ENCODE measurements around the gene MPRIP.
"Not testable (repeated sequence)": the region's sequence is repeated elsewhere in the genome, so short reads cannot be mapped to it uniquely, and the experiment has no call there.

DNA sequence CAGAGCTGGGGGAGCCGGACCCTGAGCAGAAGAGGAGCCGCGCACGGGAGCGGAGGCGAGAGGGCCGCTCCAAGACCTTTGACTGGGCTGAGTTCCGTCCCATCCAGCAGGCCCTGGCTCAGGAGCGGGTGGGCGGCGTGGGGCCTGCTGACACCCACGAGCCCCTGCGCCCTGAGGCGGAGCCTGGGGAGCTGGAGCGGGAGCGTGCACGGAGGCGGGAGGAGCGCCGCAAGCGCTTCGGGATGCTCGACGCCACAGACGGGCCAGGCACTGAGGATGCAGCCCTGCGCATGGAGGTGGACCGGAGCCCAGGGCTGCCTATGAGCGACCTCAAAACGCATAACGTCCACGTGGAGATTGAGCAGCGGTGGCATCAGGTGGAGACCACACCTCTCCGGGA, 116.2 kb downstream of the MPRIP start:
- TF ChIP-seq, protein P1, sequence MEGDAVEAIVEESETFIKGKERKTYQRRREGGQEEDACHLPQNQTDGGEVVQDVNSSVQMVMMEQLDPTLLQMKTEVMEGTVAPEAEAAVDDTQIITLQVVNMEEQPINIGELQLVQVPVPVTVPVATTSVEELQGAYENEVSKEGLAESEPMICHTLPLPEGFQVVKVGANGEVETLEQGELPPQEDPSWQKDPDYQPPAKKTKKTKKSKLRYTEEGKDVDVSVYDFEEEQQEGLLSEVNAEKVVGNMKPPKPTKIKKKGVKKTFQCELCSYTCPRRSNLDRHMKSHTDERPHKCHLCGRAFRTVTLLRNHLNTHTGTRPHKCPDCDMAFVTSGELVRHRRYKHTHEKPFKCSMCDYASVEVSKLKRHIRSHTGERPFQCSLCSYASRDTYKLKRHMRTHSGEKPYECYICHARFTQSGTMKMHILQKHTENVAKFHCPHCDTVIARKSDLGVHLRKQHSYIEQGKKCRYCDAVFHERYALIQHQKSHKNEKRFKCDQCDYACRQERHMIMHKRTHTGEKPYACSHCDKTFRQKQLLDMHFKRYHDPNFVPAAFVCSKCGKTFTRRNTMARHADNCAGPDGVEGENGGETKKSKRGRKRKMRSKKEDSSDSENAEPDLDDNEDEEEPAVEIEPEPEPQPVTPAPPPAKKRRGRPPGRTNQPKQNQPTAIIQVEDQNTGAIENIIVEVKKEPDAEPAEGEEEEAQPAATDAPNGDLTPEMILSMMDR (conservative IDR thresholded peaks at IDR 0.05), result not testable (repeated sequence)
- TF ChIP-seq ZFX (IDR thresholded peaks at IDR 0.05), result not testable (repeated sequence)
